GM19193 (cell line): ENCODE data around the gene PIPOX.

Experiments used
- POLR2A ChIP-seq: IDR thresholded peaks from 4 replicates; pipeline ENCODE4 v1.6.1; 2011; ENCODE audit not compliant: insufficient read depth, insufficient read length; ENCODE audit errors: extremely low read depth

Gene PIPOX

GRCh38 chr17:29042679-29043538 lies at the start of gene PIPOX:
Gene PIPOX, plus strand, starts transcription at chr17:29043141. Its CDS starts 85 bp downstream, at chr17:29043226.
- no peak for TF ChIP-seq POLR2A

GRCh38 chr17:28993645-28994426 lies 49.1 kb upstream of the PIPOX start:
- no peak for TF ChIP-seq POLR2A

GRCh38 chr17:28996554-28997096 lies 46.3 kb upstream of the PIPOX start:
- no peak for TF ChIP-seq POLR2A

- no peak for TF ChIP-seq POLR2A
Measured at GRCh38 chr17:28997806-28998205, 45.1 kb upstream of the PIPOX start.

GRCh38 chr17:28999206-28999605 lies 43.7 kb upstream of the PIPOX start:
- TF ChIP-seq POLR2A, result no peak

- no peak for TF ChIP-seq POLR2A
Measured at GRCh38 chr17:29000973-29001372, 42.0 kb upstream of the PIPOX start.

- no peak for TF ChIP-seq POLR2A
Measured at GRCh38 chr17:29002811-29003210, 40.1 kb upstream of the PIPOX start.

- TF ChIP-seq POLR2A, result no peak
Measured at GRCh38 chr17:29003289-29003688, 39.7 kb upstream of the PIPOX start.

GRCh38 chr17:29004081-29004692 lies 38.8 kb upstream of the PIPOX start:
- TF ChIP-seq POLR2A, result no peak

- TF ChIP-seq POLR2A, result no peak
Measured at GRCh38 chr17:29005936-29006511, 36.9 kb upstream of the PIPOX start, which contains the start of gene SEZ6. Gene SEZ6, minus strand, starts transcription at chr17:29006033. Its CDS starts 164 bp downstream, at chr17:29005869.

- TF ChIP-seq POLR2A, result no peak
Measured at GRCh38 chr17:29007456-29007855, 35.5 kb upstream of the PIPOX start.

GRCh38 chr17:29007860-29008455 lies 35.0 kb upstream of the PIPOX start:
- TF ChIP-seq POLR2A, result no peak

GRCh38 chr17:29008591-29008990 lies 34.4 kb upstream of the PIPOX start:
- TF ChIP-seq POLR2A, result no peak

GRCh38 chr17:29010129-29010528 lies 32.8 kb upstream of the PIPOX start:
- TF ChIP-seq POLR2A, result no peak
